ENCODE data around the gene PTGES3L.
"Not testable (repeated sequence)": the region's sequence is repeated elsewhere in the genome, so short reads cannot be mapped to it uniquely, and the experiment has no call there.

The PTGES3L gene

DNA sequence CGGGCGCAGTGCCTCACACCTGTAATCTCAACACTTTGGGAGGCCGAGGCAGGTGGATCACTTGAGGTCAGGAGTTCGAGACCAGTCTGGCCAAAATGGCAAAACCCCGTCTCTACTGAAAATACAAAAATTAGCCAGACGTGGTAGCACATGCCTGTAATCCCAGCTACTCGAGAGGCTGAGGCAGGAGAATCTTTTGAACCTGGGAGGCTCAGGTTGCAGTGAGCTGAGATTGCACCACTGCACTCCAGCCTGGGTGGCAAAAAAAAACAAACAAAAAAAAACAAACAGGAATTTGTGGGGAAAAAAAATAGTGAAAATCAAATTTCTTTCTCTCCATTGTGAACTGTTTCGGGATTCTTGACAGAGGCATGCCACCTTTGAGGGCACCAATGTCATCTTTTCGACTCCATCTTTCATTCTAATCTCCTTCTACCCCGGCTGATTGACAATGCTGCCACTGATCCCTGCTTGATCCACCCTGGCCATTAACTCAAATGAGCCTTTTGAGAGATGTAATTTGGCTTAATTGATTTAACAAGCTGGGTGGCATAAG lies 60.3 kb downstream of the PTGES3L start:
- DNase-seq, result not testable (repeated sequence)

DNA sequence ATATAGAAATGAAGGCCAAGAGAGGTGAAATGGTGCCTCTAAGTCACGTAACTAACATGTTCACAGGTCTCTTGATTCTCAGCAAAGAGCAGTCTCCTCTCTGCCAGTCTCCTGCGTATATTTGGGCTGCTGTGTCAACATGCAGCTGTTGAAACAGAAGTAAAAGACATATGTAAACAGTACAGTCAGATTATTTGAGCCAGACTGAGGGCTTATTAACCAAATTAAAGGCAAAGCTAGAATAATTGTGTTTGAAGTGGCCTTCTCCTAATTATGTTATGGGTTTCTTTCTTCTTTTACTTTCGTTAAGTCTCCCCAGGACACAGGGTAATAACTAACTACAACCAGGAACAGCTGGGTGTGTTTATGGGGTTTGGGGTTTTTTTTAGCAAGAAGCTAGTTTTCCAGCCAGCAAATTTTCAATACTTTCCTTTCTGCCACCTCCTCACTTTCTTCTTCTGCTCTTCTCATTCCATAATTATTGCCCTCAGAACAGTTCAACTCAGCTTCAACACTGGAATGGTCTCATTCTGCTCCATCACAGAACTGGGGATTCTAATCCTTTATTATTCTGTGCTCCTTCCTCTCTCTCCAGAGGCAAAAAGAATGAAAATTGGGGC lies 60.9 kb downstream of the PTGES3L start:
- no peak for DNase-seq

Data from CD4-positive, alpha-beta T cell treated with Interleukin-21 for 1 hour (primary cell).